ENCODE data around the gene NFYC.

- TF ChIP-seq CTCF (IDR thresholded peaks at IDR 0.05), result no peak
- no peak for TF ChIP-seq POLR2A (IDR thresholded peaks at IDR 0.05)
Measured at GRCh38 chr1:40785446-40785845, 93.9 kb downstream of the NFYC start.
